ENCODE results near the gene KIRREL3. TPM values are rescaled to one million over a fixed set of nuclear protein-coding genes. Genes with fewer than 3 reads are reported as not detected.

Gene KIRREL3
- polyA plus RNA-seq, 1 donor (not counting 4 experiments of a cell fraction or from before 2014, with no cell fraction given), result 0.04 TPM

DNA sequence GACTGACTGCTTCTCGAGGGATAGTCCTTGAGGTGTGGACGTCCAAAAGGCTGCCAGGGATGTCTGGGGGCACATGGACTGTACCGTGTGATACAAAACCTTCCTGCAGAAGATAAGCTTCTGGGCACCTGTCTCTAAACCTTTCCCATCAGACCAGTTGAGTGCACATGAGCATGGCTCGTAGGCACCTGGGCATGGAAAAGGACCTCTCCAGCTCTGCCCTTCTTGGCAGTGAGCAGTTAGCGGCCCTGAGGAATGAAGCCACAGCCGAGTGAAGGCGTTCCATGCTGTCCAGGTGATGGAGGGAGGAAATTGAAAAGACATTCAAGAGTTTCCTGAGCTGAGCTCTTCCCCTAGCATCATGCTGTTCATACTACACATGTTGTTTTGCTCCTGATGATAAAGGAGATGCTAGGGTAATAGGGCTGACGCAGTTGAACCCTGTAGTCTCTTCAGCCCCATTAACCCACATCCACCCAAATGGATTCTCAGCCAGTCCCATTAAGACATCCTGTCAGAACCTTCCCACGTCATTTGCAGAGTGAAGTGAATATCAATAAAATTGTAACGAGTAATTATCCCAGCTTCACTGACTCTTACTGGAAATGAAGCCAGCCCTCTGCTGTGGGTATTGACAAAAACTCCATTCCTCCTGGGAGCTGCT lies 138.6 kb downstream of the KIRREL3 start:
- Histone ChIP-seq H3K9me3 (ENCODE audit: control insufficient read depth, low read depth, low read length) (no peaks in the 10 kb centered on the region), H4K20me1 (ENCODE audit: control insufficient read depth, extremely low read depth, insufficient read depth, low read length) (no peaks in the 10 kb centered on the region), H3K27me3 (ENCODE audit: control insufficient read depth, extremely low read depth, insufficient read depth, low read length) (no peaks in the 10 kb centered on the region), H3K9me1 (ENCODE audit: control insufficient read depth, extremely low read depth, insufficient read depth, low read length) (no peaks in the 10 kb centered on the region), H3K79me2 (ENCODE audit: control insufficient read depth, insufficient read depth, low read length) (no peaks in the 10 kb centered on the region), H3K9ac (ENCODE audit: control insufficient read depth, extremely low read depth, insufficient read depth, low read length) (no peak overlapping the region), H3K36me3 (ENCODE audit: control insufficient read depth in 2 of 2, extremely low read depth in 1 of 2, insufficient read depth in 2 of 2, low read length in 2 of 2) (no peaks in the 10 kb centered on the region), H3K4me3 (ENCODE audit: control insufficient read depth in 2 of 3, extremely low read depth in 1 of 3, insufficient read depth in 2 of 3, low read depth in 1 of 3, low read length in 3 of 3) (no peak overlapping the region), H2AFZ (ENCODE audit: control insufficient read depth, low read length) (no peak overlapping the region), H3K4me1 (ENCODE audit: control insufficient read depth, extremely low read depth, insufficient read depth, low read length) (no peaks in the 10 kb centered on the region), H3K4me2 (ENCODE audit: control insufficient read depth, extremely low read depth, insufficient read depth, low read depth, low read length) (no peak overlapping the region), H3K27ac (ENCODE audit: control insufficient read depth, insufficient read depth, low read length) (no peak overlapping the region)
- DNase-seq (ENCODE audit: low read depth, low spot score), result no peak
- FAIRE-seq, result no peak
- dilution Hi-C loops (cut with MboI; ENCODE audit: extremely low pct_ligation_motif_present, low sequenced_read_pairs), result no loop called here
- TF ChIP-seq, protein P1, sequence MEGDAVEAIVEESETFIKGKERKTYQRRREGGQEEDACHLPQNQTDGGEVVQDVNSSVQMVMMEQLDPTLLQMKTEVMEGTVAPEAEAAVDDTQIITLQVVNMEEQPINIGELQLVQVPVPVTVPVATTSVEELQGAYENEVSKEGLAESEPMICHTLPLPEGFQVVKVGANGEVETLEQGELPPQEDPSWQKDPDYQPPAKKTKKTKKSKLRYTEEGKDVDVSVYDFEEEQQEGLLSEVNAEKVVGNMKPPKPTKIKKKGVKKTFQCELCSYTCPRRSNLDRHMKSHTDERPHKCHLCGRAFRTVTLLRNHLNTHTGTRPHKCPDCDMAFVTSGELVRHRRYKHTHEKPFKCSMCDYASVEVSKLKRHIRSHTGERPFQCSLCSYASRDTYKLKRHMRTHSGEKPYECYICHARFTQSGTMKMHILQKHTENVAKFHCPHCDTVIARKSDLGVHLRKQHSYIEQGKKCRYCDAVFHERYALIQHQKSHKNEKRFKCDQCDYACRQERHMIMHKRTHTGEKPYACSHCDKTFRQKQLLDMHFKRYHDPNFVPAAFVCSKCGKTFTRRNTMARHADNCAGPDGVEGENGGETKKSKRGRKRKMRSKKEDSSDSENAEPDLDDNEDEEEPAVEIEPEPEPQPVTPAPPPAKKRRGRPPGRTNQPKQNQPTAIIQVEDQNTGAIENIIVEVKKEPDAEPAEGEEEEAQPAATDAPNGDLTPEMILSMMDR (optimal IDR thresholded peaks at IDR 0.05 in 1 of 3, IDR thresholded peaks at IDR 0.05 in 1 of 3, conservative IDR thresholded peaks at IDR 0.05 in 1 of 3; ENCODE audit: extremely low read depth in 1 of 3, insufficient read depth in 2 of 3, low read length in 3 of 3), result no peak
- no peak for TF ChIP-seq EZH2 (IDR thresholded peaks at IDR 0.05; ENCODE audit: low read length)

DNA sequence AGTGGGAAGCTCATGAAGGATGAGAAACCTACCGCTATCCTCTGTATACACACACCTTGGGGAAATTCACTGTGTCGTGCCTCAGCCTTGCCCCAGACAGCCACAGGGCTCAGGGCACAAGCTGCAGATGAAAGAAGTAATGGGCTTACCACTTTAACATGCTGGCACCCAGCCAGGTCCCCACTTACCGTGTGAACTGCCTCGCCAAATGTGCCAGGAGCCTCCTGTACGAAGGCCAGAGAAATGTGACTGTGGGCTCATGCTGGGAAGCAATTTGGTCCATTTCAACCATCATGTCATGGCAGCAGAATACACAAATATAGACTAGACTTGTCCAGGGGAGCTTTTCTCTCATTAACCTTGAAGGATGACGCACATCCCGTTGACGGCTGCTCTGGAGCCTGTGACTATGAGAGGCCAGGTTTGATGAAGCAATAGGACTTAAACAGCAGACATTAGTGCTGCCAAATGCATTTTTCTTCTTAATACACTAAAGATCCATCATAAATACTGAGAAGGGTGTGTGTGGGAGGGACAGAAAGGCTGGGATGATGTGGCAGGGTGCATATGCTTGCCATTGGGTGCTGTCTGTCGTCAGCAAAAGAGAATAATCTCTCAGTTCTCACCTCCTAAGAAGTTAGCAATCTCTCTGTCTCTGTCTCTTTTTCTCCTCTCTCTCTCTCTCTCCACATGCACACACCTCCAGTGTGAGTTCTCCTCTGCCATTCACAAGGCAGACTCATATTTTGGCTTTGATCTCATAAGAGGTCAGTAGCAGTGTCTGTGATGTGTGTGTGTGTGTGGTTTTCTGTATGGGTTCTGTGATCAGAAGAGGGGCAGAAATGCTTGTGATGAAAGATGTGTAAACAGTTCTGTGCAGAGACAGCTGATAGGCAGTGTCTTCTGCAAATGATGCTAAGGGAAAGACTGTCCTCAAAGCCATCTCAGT lies 142.4 kb downstream of the KIRREL3 start:
- Histone ChIP-seq H3K4me2 (ENCODE audit: control insufficient read depth, extremely low read depth, insufficient read depth, low read depth, low read length) (no peak overlapping the region), H3K9ac (ENCODE audit: control insufficient read depth, extremely low read depth, insufficient read depth, low read length) (no peak overlapping the region), H2AFZ (ENCODE audit: control insufficient read depth, low read length) (no peak overlapping the region), H3K9me3 (ENCODE audit: control insufficient read depth, low read depth, low read length) (no peaks in the 10 kb centered on the region), H3K4me3 (ENCODE audit: control insufficient read depth in 2 of 3, extremely low read depth in 1 of 3, insufficient read depth in 2 of 3, low read depth in 1 of 3, low read length in 3 of 3) (no peak overlapping the region), H3K27me3 (ENCODE audit: control insufficient read depth, extremely low read depth, insufficient read depth, low read length) (no peaks in the 10 kb centered on the region), H3K4me1 (ENCODE audit: control insufficient read depth, extremely low read depth, insufficient read depth, low read length) (no peaks in the 10 kb centered on the region), H3K27ac (ENCODE audit: control insufficient read depth, insufficient read depth, low read length) (no peak overlapping the region), H3K9me1 (ENCODE audit: control insufficient read depth, extremely low read depth, insufficient read depth, low read length) (no peaks in the 10 kb centered on the region), H3K36me3 (ENCODE audit: control insufficient read depth in 2 of 2, extremely low read depth in 1 of 2, insufficient read depth in 2 of 2, low read length in 2 of 2) (no peaks in the 10 kb centered on the region), H3K79me2 (ENCODE audit: control insufficient read depth, insufficient read depth, low read length) (no peaks in the 10 kb centered on the region), H4K20me1 (ENCODE audit: control insufficient read depth, extremely low read depth, insufficient read depth, low read length) (no peaks in the 10 kb centered on the region)
- no peak for DNase-seq (ENCODE audit: low read depth, low spot score)
- no peak for FAIRE-seq
- no peak for TF ChIP-seq EZH2 (IDR thresholded peaks at IDR 0.05; ENCODE audit: low read length)
- TF ChIP-seq, protein P1 (optimal IDR thresholded peaks at IDR 0.05 in 1 of 3, IDR thresholded peaks at IDR 0.05 in 1 of 3, conservative IDR thresholded peaks at IDR 0.05 in 1 of 3; ENCODE audit: extremely low read depth in 1 of 3, insufficient read depth in 2 of 3, low read length in 3 of 3), result no peak
- dilution Hi-C loops (cut with MboI; ENCODE audit: extremely low pct_ligation_motif_present, low sequenced_read_pairs), result no loop called here
